Hematopoietic multipotent progenitor cell treated with erythropoietin and hydrocortisone succinate and interleukin-3 and kit ligand, for 4 days (in vitro differentiated cells): ENCODE measurements around the gene EXOC3.
"Not testable (repeated sequence)": the region's sequence is repeated elsewhere in the genome, so short reads cannot be mapped to it uniquely, and the experiment has no call there.

Experiments used
- DNase-seq: peaks from one replicate; pipeline ENCODE4 v3.0.0-alpha.2; 2015

Gene EXOC3

DNA sequence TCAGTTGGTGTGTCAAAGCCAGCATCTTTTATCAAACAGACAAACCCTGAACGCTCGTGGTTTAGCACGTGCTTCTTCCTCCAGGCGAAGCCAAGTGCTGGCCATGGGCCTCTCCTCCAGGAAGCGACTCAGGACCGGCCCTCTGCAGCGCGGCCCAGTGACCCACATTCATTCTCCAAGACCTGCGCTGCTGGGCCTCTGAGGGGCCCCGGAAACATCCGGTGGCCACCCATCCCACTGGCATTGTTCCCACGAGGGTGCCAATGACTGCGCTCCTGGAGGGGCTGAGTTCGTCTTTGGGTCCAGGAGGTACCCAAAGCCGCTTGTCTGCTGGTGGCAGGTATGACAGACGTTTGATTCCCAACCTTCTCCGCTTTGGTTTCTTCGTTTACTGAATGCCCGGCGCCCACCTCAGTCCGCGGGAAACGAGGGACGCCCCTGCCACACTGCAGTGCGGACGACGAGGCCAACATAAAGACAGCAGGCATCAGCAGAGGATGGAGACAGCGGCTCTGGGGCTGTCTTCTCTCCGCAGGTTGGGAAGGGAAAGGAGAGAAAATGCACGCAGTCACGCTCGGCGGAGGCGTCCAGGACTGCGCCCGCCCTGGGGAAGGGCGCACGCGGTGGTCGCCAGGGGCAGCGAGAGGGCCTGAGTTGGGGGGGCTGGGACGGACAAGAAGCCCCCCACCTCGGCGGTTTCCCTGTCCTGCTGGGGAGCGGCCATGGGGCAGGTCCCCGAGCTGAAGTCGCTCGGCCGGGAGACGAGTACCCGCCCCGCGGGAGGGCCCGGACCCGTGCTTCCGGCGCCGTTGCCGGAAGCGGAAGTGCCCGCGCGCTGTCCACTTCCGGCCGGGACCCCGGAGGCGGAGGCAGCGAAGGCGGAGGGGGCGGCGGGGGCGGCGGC is at the start of gene EXOC3:
EXOC3 (plus strand) TSS at position 842 of the 904 bp plus-strand sequence. CDS start 3,030 bp downstream, outside the sequence.
- DNase-seq = peak; percentile 91

DNA sequence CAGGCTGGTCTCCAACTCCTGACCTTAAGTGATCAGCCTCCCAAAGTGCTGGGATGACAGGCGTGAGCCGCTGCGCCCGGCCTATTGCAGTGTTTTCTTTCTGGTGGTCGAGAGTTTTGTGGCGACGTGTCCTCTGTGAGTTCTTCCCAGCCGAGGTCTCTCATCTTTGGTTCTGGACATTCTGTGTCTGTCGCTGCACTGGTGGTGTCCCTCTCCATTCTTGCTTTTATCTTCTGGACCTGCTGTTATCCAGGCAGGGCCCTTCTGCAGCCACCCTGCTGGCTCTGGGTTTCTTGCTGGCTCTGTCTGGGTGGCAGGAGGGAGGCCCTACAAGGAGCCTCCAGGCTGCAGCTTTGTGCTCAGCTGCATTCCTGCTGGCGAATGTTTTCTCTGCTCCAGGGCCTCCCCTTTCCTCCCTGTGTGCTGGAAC is 49.1 kb upstream of the EXOC3 start:
- DNase-seq = peak; percentile 52

DNA sequence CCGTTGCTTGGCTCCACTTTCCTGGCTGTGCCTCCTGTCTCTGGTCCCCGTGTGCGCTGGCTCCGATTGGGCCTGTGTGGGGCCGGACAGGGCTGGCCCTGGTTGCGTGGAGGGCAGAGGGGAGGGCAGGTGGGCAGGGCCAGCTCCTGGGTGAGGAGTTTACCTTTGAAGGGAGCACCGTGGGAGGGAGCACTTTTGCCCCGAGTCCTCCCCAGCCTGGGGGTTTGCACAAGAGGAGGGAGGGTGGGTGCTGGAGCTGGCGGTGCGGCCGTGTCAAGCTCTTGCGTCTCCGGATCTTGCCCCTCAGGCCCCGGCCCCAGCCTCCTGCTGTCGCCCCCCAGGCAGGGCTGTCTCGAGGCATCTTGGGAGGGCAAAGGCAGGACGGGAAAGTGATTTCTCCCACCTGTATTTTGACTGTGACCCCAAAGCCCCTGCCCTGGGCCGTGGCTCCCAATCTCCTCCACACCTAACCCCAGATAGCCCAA is 48.3 kb upstream of the EXOC3 start:
- no peak for DNase-seq

DNA sequence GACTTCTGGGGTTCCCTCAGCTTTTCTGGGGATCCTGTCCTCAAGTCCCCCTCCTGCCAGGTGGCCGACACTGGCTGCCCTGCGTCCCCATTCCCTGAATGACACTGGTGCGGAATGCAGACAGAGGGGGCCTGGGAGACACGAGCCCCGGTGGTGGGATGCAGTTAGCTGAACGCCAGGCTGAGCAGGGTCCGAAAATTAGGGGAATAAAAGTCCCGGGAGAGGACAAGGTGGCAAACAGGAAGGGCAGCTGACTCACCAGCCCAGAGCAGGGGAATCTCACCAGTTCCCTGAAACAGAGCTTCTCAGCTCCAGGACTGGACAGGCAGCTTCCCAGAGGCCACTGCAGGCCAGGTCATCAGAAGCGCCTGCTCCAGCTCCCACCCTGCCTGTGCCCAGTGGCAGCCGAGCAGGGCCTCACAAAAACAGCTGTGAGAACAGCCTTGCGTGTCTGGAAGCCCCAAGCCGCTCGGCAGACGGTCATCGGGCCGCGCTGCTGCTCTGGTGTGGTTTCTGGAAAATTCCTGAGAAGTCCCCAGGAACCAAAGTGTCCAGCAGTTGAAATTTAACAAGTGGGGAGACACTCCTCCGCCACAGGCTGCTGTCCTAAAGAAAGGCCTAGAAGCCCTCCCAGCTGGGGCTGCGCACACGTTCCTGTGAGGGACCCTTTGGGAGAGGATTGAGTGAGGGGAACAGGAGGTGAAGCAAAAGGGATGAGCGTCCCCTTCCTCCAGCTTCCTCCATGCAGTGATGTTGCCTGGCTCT is 47.6 kb upstream of the EXOC3 start:
- no peak for DNase-seq

DNA sequence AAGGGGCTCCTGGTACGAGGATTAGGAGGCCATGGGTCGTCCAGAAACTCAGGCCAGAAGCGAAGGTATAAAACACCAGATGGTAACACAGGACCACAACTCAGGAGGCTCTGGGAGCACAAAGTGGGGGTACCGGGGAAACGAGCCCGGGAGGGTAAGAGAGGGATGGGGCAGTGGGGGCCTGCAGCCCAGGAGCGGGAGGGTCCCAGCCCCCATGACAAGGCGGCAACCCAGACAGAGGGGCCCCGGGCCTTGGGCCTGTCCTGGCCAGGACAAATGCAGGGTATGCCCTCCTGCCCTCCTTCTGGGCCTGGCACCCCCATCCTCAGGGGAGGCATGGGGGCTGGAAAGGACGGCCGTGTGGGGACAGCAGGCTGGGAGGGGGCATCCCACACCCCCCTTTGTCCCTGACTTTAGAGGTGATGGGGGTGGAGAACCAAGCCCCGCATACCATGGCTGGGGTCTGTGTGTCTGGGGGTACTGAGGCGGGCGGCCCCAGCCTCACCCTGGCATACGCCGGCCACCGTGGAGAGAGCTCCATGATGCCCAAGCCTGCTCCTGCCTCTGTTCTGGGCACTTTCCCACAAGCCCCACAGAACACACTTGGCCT is 47.0 kb upstream of the EXOC3 start:
- DNase-seq = no peak

DNA sequence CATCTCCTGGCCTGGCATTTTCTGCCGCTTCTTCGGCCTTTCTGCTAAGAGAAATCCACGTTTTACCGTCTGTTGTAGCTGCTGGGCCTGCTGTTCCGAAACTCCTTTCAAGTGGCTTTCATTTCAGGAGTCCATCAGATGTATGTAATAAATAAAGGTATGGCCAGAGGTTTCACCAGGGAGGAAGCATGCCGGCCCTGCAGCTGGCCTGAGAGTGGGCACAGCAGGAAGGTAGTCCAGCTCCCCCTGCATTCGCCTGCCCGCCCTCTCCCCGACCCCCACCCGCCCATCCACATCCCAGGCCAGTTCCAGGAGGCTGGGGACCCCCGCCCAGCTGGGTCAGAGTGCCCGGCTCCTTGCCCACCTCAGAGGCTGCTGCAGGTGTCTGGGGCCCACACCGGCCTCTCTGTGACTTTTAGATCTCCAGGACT is 46.4 kb upstream of the EXOC3 start:
- DNase-seq = peak; percentile 20

DNA sequence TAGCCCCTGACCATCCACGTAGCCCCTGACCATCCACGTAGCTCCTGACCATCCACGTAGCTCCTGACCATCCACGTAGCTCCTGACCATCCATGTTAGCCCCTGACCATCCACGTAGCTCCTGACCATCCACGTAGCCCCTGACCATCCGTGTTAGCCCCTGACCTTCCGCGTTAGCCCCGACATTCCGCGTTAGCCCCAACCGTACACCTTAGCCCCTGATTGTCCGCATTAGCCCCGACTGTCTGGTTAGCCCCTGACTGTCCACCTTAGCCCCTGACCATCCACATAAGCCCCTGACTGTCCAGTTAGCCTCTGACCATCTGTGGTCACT is 44.9 kb upstream of the EXOC3 start:
- DNase-seq = not testable (repeated sequence)

DNA sequence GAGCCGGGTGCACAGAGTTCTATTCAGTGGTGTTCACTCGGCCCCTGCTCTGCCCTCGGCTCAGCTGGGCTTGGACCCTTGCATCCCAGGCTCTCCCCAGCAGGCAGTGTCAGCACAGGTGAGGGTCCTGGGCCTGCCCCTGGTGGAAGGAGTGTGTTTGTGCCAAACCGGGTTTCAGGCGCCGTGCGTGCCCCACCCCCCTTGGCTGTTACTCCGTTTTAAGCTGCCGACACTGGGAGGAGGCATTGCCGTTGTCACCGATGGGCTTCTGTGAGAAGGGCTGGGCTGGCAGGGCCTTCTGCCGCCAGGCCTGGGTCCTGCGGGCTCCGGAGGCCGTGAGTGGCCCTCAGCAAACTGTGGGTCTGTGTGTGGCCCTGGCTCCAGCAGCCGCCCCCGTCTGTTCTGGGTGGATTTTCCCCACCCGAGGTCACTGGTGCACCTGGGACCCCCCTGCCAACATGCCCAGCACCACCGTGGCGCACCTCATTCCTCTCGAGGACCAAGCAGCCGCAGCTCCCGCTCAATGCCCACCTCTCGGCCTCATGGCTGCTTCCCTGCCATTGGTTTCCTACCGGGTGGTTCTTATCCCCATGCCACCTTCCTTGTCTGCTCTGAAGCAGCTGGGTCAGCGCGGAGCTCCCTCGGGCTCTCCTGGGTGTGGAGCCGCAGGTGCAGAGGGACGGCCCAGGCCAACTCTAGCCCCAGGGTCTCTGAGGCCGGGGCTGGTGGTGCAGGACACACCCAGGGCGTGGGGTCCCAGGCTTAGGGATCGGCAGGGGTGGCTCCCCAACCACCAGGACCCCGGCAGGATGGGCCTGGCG is 44.3 kb upstream of the EXOC3 start:
- no peak for DNase-seq

DNA sequence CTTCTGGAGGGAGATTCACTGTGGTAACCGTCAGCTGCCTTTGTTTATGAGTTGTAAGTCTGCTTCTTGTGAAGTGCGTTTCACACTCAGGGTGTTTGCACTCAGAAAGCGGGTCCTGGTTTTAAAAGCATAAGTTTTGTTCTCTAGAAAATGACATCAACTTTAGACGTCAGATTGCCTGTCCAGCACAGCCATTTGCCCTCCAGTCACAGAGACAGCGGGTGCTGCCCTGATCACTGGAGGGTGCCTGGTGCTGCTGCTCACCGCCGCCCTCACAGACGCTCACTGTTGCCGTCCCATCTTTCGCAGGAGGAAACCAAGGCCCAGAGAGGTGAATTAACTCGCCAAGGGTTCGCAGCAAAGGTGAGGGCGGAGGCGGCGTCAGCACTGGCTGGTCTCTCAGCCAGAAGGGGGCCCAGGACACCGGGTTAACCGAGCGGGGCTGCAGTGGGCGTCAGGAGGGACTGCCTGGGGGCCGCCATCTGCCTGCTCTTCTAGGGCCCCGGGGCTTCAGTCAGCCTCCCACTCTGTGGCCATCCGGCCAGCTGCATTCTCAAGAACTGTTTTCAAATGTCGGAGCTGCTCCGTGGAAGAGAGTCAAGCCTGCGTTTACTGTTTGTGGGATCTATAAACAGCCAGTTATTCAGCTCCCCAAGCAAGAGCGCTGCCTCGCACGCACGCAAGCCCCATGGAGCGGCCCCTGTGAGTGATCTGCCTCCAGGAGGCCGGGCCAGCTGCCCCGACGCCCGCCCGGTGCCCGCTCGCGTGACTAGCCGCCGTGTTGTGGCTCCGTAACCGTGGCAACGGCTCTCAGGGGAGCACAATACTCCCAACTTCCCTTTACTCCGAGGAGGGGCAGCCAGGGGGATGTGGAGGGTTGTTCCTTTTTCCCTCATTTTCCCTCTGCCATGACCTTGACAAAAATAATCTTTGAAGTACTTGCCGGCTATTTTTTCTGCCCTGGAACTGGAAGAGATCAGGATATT is 43.4 kb upstream of the EXOC3 start:
- peak; percentile 98 for DNase-seq

DNA sequence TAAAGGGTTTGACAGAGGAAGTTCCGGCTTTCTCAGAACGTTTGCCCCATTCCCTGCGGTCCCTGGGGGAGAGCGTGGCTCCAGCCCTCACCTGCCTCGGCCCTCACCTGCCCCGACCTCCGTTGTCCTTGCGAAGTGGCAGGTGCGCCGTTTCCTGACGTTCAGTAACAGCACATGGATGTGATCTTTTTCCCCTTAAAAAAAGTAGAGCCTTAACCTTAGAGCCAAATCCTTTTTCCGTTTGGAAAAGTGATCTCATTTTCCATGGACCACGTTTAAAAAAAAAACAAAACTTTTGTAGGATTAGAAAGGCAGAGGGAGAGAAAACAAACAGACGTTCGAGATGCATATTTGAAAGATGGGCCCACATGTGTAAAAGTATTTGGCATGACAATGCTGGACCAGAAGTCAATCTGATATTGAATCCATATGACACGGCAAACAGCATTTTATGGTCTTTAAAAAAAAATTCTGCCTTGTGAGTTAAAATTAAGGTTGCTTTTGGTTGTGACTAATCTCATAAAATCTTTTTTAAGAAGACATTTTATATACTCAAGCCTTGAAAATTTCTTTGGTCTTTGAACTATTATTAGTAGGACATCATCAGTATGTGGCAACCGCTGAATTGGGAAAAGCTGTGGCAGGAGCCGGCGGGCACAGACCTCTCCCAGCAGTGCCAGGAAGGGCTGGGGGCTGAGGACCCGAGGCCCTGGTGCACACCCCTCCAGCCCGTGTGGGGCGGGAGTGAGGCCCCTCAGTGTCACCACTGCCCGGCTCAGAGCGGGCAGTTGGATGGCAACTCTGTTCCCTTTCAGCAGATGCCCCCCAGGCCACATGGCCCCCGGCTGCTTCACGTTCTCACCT is 42.5 kb upstream of the EXOC3 start:
- peak; percentile 42 for DNase-seq

DNA sequence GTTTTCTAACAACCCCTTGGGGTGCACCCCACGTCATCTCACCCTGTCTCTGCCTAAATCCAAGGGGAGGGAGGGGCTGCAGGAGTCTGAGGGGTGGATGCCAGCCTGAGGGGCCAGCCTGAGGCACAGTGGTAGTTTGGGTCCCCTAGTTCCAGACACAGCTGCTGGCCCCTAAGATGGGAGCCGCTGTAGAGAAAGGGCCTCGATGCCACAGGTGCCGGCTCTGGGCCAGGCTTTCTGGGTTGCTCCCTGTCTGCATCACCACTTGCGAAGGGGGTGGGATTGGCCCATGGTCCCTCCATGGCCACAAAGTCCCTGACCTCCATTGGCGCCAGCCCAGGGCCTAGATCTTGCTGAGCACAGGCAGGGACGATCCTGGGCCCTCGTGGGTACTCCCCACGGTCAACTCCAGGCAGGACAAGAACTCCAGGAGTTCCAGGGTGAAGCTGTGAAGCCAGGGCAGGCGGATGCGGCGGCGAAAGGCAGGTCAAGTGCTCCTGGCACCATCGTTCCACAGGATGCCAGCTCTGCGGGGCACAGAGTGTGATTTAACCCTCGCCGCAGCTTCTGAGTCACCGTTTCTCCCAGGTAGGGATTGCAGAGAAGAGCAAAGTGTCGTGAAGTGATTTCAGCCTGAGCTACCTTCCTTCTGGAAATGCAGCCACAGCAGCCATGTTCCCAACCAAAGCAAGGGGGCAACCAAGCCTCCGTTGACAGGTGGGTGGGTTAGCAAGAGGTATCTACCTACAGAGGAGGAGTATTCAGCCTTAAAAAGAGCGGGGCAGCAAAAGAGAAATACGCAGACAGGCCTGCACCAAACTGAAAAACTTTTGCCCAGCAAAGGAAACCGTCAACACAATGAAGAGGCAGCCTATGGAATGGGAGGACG is 41.6 kb upstream of the EXOC3 start:
- DNase-seq = no peak

DNA sequence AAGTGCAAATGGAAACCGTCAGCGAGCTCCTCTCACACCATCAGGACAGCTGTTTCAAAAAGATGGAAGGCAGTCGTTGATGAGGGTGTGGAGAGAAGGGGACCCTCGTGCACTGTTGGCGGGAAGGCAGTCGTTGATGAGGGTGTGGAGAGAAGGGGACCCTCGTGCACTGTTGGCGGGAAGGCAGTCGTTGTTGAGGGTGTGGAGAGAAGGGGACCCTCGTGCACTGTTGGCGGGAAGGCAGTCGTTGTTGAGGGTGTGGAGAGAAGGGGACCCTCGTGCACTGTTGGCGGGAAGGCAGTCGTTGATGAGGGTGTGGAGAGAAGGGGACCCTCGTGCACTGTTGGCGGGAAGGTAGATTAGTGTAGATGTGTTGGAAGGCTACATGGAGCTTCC is 40.8 kb upstream of the EXOC3 start:
- DNase-seq = not testable (repeated sequence)

DNA sequence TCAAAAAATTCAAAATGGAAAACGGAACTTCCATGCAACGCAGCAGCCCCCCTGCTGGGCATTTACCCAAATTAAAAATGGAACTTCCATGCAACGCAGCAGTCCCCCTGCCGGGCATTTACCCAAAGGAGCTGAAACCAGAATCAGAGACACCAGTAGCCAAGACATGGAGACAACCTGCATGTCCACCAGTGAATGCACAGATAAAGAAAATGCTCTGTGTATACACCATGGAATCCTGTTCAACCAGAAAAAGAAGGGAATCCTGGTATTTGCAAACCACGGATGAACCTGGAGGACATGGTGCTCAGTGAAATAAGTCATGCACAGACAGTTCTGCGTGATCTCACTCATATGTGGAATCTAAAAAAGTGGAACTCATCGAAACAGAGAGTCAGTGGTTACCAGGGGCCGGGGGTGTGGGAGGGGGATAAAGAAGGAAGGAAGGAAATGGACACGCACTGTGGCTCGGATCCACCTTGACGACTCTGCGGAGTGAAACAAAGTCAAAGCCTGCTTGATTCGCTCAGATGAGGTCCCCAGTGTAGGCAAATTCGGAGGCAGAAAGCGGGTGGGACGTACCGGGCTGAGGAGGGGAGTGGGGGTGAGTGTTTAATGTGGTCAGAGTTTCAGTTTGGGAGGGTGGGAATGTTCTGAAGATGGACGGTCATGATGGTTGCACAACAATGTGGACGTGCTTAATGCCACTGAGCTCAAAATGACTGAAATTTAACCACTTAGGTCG is 40.2 kb upstream of the EXOC3 start:
- DNase-seq = peak; percentile 63

DNA sequence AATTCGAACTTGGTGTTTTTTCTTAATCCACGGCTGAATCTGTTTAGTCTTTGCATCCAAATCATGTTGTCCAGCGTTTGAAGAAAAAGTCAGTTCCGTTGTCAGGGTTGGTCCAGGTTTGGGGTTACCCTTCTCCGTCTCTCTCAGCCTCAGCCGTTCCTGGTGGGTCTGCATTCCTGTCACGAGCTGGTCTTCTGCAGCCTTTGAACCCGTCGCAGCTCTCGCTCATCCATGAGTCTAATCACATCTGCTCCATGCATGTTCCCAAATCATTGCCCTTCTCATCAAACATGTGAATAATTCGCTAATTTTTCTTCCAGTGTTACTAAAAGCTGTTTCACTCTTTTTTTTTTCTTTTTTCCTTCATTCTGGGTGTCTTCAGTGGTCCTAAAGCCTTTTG is 39.0 kb upstream of the EXOC3 start:
- no peak for DNase-seq

DNA sequence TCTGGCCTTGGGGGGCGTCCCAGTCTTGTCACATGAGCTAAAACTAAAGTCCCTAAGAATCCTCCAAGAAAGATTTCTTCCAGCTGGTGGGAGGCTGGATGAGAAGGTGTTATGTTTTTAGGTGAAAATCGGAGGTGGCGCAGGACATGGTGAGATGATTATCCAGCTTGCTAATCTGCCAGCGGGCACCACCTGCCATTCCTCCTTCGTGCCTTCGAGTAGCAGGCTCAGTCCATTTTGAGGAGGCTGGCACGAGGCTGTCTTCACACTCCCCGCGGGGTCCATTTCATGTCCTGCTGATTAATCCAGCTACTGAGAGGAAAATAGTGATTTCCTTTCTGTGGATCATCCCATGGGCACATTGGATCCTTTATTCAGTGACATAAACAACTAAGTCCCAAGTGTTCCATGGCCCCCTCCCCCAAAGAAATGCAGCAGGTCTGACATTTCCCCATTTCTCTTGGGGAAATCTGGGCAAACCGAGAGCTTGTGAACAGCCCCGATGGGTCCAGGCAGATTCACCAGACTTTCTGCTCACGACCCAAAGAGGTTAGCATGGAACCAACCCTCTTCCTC is 38.2 kb upstream of the EXOC3 start:
- DNase-seq = no peak

DNA sequence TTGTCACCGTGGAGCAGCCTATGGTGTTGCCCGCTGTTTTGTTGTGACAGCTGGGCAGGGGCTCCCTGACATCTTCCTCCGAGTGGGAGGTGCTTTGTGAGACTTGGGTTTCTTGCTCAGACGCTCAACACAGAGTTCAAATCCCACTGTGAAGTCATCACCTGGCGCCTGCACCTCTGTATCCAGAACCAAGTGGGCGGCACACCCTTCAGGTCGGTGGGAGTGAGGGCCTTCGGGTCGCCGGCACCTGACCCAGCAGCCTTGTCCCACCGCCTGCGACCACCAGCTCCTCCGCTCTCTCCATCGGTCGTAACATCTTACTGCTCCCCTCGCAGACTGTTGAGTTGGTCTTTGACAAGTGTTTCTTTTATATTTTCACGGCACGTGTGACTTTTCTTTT is 37.6 kb upstream of the EXOC3 start:
- no peak for DNase-seq

DNA sequence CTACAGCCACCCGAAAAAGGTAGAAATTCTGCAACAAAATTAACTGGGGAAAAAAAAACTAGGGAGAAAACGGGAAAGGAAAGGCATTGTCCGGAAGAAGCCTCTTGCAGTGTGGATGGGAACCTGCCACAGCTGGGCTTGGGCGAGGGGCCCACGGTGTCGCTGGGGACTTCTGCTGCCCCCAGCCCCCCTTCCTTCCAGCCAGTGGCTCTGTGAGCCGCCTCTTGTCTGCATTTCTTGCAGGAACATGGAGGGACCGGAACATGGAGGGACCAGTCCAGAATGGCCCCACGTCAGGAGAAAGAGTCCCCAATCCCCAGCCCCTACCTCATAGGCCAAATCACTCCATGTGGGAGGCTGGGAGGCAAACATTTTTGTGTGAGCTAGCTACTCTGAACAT is 36.9 kb upstream of the EXOC3 start:
- DNase-seq = no peak

DNA sequence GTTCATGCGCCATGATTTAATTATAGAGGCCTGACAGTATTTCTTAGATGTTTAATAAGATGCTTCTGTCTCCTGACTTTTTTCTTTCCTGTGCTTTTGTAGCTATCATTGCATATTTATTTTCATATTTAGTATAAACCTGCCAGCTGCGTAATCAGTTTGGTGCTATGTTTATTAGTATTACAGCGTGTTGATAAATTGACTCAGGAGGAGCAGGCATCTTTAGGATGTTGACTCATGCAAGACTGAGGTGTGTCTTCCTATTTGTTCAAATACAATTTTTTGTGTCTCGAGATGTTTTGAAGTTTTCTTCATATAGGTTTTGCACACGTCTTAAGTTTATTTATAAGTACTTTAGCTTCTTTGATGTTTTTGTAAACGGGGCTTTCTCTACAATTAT is 35.9 kb upstream of the EXOC3 start:
- DNase-seq = no peak
